Measurements from ENCODE around the gene NR2F6.

NR2F6 gene

DNA sequence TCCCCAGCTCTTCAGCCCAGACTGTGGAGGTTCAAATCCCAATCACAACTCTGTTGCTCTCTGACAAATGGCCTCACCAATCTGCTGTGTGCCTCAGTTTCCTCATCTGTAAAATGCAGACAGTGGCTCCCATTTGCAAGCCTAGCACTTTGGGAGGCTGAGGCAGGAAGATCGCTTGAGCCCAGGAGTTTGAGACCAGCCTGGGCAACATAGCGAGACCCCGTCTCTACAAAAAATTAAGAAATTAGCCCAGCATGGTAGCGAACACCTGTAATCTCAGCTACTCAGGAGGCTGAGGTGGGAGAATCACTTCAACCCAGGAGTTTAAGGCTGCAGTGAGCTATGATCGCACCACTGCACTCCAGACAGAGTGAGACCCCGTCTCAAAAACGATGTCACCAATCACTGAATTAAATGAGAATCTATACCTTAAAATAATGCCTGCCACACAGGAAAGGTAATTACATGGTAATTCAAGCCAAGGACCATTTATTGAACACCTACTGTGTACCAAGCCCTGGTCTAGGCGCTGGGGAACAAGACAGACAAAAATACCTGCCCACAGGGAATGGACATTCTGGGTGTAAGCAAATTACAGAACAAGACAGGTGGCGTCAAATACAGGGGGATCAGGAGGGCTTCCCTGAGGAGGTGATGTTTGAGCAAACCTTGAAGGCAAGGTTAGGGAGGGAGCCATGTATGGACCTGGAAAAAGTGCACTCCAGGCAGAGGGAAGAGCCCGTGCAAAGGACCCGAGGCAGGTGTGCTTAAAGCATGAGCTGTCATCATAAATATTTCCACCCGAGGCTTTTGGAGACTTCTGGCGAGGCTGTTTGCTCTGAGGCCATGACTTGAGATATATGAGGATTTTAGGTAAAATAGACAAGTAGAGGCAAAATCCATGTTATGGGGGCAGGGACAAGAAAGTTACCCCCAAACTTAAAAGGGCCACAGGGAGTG, 7.7 kb downstream of the NR2F6 start:
- no peak for DNase-seq

DNA sequence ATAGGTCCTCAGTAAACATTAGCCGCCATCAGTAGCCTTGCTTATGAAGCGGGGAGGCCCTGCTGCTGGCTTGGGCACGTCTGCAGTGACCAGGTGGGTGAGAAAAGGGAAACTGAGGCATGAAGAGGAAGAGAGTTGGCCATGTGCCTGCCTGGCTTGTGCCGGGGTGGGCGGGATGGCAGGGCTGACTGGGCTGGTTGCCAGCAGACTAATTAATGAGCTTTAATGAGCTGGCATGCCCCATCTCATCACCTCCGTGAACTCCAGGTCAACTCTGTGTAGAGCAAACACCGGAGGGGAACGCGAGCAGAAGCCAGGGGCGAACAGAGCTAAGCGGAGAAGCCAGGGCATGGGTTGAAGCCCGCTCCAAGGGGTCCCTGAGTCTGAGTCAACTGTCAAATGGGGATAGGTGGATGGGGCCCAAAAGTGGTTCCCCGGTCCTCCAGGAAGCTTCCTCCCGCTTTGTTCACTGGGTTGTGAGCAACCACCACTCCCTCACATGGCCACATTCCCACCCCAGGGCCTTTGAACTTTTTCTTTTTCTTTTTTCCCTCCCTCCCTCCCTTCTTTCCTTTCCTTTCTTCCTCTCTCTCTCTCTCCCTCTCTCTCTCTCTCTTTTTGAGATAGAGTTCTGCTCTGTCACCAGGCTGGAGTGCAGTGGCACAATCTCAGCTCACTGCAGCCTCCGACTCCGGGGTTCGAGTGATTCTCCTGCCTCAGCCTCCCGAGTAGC, 8.7 kb downstream of the NR2F6 start:
- DNase-seq = no peak

DNA sequence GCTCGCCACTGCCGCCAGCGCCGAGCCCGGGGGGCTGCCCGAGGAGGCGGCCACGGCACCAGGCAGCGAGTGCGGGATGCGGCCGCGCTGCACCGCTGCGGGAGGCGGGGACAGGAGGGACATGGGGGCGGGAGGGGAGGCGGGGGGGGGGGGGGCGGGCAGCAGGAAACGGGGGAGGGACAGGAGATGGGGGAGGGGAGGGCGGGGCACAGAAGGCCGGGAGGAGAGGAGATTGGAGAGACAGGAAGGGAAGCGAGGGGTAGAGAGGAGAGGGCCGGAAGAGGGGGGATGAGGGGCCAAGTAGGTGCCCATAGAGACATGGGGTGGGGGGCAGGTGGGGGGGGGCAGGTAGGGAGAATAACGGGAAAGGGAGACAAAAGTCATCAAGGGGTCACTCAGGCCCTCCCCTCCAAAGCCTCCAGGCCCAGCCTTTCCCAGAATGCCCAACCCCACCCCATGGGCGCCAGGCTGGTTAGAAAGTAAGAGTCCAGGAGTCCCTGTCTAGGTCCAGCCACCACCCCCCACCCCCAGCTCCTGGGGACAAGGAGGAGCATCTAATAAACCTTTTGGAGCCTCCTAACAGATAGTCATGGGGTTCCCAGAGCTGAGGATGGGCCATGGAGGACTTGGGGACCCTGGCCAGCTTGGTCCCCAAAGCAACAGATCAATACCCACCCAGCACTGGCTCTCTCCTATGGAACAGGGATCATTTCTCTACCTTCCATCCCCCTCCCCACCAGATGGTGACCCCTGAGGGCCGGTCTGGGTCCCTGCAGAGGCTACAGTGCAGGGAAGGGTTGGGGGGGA, 9.5 kb downstream of the NR2F6 start:
- DNase-seq = peak; percentile 58

DNA sequence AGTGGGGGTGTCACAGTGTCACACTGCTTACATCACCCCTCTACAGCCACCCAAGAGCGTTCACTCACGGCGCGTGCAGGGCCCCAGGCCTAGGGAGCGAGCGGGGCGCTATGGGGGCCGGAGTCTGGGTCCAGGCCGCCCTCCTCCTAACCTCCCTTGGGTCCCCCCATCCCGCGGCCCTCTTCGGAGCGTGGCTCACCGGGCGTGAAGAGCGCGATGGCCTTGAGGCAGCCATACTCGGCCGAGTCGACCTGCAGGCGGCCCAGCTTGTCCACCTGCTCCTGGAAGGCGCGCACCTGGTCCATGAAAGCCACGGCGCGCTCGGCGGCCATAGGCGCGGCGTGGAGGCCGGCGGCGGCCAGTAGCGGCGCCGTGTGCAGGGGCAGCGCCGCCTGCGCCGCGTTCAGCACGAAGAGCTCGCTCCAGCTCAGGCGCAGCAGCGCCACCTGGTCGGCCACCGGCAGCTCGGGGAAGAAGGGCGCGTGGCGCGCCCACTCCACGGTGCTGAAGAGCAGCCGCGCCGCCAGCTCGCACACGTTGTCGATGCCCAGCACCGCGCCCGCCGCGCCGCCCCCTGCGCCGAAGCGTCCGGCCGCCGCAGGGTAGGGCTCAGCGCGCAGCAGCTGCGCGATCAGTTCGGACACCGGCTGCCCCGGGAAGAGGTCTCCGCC, 10.3 kb downstream of the NR2F6 start:
- peak; percentile 85 for DNase-seq

DNA sequence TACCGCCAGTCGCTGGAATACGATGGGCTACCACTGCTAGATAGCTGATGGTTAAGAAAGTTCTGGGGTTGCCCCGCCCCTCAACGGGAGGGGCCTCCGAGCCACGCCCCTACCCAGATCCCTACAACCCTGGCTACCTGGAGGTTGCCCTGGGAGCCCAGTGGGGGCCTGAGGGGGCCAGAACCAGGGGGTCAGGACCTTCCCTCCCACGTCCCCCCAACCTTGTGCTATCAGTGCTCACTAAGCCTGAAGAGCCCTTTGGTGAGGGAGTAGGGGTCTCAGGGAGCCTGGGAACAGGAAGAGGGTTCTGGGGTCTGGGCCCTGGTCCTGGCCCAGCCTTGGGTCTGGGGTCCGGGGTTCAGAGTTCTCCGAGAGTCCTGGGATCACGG, 10.8 kb downstream of the NR2F6 start:
- DNase-seq = peak; percentile 80

DNA sequence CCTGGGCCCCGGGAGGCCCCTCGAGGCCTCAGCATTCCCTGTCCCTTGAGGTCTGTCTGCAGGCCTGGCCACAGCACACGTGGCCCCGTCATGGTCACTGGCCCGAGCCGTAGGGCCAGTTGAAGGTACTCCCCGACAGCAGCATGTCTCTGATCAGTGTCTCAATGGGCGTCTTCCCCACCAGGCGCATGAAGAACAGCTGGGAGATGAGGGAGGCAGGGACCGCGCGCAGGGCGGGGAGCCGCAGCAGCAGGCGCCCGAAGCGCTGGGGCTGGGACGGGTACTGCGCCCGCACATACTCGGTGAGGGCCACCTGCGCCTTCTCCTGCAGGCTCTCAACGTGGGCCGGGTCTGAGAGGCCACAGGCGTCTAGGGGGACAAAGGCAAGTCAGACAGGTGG, 13.5 kb downstream of the NR2F6 start:
- no peak for DNase-seq

DNA sequence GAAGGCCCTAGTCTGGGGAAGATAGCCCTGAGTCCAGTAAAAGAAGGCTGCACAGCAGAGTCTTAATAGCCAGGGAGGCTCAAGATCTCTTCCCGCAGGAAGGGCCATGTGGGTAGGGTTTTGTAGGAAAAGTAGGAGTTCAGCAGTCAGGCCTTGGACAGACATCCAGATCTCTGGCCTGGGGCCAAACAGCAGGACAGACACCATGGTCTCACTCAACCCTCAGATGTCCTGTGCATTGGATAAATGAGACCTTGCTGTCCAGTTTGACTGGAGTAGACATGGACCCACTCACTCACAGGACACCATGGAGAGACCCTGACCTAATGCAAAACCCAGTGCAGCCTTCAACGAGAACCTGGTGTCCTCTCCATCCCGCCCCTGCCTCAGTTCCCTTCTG, 15.8 kb downstream of the NR2F6 start:
- DNase-seq = no peak

DNA sequence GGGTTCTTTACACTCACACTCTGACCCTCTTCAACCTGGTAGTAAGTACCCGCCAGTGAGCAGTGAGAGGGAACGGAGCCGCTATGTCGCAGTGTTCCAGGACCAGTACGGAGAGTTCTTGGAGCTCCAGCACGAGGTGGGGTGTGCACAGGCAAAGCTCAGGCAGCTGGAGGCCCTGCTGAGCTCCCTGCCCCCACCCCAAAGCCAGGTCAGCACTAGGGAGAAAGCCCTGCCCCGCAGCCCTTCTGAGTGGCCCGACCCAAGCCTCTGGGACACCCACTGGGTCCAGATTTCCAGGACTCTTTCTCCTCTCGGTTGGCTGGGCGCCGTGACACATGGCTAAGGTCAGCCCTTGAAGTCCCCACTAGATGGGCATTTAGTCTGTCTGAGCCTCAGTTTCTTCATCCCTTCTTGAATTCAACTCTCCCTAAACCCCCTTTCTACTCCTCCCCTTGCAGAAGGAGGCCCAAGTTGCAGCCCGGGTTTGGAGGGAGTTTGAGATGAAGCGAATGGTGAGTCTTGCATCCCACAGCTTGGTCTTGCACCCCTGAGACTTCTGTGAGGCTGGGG, 17.8 kb downstream of the NR2F6 start:
- DNase-seq = no peak

DNA sequence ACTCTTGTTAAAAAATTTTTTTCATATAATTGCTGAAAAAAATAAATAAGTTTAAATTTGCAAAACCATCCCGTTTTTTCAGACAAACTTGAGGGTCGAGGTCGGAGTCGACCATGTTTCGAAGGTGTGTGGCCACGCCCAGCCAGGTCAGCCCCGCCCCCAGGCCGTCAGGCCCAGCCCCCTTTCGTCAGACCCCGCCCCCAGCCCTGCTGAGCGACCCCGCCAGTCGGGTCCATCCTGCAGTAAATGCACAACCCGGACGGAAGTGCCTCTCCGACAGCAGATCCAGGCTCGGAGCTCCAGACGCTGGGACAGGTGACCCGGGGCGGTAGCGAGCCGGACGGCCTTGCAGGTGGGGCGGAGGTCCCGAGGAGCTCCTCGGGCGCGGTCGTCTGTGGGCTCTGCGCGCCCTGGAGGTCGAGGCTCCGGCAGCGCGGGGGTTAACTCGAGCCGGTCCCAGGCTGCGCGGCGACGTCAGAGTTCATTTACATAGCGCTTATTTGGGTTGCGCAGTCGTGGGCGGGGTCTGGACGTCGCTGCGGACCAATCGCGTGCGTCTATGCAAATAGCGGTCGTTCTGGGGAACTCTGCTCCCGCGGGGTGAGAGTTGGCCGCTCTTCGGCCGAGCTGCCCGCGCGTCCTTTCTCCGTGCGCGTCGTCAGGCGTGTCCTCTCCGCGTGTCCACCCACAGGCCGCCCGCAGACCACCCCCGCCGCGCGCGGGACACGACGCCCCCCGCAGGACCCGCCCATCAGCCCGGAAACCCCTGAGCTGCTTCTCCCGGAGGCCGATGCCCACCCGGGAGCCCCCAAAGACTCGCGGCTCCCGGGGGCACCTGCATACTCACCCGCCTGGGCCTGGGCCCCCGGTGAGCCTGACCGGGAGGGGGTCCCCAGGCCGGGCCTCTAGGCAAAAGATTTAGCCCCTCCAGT, 19.5 kb downstream of the NR2F6 start, which contains the start of gene OCEL1:
Gene OCEL1, plus strand, starts transcription at position 225 of the 932 bp plus-strand sequence. Its CDS starts 22 bp downstream, at position 247.
- DNase-seq = peak; percentile 98

DNA sequence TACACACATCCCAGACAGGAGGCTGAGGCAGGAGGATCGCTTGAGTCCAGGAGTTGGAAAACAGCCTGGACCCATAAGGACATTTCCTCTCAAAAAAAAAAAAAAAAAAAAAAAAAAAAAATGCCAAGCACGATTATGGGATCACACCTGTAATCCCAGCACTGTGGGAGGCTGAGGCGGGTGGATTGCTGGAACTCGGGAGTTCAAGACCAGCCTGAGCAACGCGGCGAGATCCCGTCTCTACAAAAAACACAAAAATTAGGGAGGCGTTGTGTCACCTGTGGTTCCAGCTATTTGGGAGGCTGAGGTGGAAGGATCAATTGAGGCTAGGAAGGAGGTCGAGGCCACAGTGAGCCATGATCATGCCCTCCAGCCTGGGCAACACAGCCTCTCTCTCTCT, 20.7 kb downstream of the NR2F6 start:
- no peak for DNase-seq

DNA sequence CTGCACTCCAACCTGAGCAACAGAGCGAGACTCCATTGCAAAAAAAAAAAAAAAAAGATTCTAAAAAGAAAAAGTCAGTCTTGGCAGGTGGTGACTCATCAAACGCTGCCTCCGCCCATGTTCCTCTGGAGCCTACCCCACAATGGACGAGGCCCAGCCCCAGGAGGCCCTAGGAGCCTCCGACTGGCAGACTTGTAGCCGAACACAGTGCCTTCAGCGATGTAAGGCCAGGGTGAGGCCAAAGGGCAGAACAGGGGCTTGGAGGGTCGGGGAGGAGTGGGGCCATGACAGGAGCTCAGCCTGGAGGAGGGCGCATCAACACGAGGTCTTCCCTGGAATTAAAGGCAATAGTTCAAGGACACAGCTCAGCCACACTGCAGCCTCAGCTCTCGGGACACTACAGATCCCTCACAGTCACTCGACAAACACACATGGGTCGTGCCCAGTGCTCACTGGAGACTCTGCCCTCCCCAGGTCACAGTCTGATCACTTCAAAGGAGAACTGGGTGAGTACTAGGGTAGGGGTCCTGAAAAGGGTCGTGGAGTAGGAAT, 25.4 kb downstream of the NR2F6 start:
- DNase-seq = peak; percentile 50

DNA sequence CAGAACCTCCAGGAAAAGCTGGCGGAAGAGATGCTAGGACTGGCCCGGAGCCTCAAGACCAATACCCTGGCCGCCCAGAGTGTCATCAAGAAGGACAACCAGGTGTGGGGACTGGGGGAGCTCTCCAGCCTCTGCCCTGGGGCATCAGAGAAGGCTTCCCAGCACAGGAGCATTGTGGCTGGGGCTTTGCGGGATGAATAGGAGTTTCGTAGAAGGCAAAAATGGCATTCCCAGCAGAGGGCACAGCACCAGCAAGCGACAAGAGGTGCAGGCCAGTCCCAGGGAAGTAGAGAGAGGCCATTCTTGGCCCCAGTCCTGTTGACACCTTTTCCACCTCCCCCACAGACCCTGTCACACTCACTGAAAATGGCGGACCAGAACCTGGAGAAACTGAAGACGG, 26.4 kb downstream of the NR2F6 start:
- no peak for DNase-seq

DNA sequence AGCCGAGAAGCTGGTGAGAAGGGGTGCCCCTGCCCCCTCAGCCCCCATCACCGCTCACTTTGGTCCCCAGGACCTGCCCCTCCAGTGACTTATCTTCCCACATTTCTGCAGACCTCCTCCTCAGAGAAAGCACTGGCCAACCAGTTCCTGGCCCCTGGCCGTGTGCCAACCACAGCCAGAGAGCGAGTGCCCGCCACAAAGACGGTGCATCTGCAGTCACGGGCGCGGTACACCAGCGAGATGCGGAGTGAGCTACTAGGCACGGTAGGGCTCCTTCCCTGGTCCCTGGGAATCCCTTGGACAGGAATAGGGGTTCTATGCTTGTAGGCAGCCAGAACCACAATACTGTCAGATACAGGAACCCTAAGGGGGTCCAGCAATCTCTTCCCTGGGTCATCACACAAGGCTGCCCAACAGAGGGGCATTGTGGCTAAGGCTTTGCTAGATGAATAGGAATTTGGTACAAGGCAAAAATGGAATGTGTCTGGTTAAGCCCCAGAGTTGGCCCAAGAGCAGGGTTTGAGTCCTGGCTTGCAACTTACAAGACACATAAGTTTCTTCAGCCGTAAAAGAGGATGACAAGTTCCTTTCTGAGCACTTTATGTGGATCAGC, 29.6 kb downstream of the NR2F6 start:
- no peak for DNase-seq

DNA sequence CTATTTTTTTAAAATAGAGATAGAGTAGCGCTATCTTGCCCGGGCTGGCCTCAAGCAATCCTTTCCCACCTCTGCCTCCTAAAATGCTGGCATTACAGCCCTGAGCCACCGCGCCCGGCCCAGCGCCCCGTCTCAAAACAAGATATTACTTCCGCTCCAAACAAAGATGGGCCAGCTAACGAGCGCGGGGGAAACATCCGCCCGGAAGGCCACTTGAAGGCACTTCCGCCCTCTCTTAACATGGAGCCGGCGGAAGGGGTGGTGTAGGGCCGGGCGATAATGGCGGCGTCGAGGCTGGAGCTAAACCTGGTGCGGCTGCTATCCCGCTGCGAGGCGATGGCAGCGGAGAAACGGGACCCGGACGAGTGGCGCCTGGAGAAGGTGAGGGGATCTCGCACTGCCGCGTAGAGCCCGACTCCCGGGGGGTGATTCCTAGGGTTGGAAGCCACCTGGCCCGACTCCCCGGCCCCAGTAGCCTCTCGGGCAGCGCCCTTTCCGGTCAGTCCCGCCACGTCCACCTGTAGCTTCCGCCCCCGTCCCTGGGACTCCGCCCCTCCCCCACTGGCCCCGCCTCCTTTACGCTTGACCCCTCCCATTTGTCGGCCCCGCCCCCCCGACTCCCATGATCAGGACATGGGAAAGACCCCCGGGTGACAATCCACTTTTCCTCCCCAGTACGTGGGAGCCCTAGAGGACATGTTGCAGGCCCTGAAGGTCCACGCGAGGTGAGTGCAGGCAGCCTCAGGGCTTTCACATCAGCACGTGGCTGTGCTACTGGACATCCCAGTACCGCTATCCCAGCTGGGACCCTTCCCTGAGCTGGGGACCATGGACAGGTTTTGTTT, 30.4 kb downstream of the NR2F6 start, which contains the start of gene USE1:
Gene USE1, plus strand, starts transcription at position 231 of the 845 bp plus-strand sequence. Its CDS starts 49 bp downstream, at position 280.
- DNase-seq = peak; percentile 91

DNA sequence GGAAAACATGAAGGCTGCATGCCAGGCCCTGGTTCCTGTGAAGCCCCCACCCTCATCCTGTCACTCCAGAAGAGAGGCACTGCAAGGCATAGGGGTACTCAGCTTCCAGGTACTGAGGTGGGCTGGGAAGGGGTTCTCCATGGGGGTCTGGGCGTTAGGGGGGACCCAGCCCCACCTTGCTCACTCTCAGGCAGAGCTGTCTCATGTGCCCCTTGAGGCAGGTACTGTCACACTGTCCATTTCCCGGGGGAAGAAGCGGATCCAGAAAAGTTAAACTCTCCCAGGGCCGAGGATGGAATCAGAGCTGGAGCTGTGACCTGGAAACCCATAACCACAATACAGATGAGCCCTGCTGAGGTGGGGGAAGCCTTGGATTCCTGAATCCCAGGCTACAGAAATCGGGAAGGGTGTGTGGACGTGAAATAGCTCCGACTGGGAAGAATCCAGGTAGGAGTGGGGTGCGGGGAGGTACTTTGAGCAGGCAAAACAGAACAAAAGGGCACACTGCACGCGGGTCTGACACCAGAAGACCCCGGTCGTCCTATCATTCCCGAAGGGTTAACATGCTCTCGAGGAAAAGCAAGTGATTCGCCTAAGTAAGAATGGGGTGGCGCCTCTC, 31.1 kb downstream of the NR2F6 start:
- no peak for DNase-seq

DNA sequence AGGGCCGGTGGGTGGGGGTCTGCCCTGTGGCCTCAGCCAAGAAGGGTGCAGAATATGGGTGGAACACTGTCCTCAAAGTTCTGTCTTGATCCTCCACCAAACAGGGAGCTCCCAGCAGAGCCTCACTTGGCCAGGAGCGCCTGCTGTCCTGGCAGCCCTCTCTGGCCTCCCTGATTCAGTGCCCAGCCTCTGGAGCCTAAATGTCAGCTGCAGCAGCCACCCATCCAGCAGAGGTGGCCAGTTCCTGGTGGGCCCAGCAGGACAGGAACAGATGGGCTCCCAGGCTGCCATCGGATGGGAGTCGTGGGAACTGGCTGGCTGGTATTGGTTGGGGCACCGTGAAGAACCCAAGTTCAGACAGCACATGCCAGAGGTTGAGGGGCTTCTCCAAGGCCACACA, 32.4 kb downstream of the NR2F6 start:
- DNase-seq = no peak

DNA sequence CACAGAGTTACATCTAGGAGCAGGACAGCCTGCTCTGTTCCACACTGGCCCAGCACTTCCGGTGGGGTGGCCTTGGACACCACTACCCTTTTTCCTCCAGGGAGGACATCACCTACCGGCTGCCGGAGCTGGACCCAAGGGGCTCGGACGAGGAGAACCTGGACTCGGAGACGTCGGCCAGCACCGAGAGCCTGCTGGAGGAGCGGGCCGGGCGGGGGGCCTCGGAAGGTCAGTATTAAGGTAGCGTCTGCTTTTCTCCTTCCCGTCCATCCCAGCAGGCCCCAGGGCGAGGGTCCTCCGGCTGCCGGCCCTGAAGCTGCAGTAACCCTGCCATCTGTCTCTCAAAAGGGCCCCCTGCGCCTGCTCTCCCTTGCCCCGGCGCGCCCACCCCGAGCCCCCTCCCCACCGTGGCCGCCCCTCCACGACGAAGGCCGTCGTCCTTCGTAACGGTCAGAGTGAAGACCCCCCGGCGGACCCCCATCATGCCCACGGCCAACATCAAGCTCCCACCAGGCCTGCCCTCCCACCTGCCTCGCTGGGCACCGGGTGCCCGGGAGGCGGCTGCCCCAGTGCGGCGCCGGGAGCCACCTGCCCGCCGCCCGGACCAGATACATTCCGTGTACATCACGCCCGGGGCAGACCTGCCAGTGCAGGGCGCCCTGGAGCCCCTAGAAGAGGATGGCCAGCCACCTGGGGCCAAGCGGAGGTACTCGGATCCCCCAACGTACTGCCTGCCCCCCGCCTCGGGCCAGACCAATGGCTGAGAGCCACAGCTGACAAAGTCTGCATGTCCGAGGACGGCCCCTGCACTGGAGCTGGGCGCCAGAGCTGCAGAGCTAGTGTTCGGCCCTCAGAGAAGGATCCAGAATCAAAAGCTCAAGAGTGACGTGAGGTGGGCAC, 33.9 kb downstream of the NR2F6 start:
- DNase-seq = no peak
